Lower leg skin (tissue), 3 donors: ENCODE measurements around the gene PNLIPRP2.

Experiments
- CTCF ChIP-seq, 3 donors: fragments of 450-650 bp; IDR thresholded peaks; one replicate each; pipeline ENCODE4 v1.5.1; 2016; ENCODE audit warnings: antibody characterized with exemption in 3 of 3, mild to moderate bottlenecking in 3 of 3, moderate library complexity in 2 of 3
- POLR2A ChIP-seq, 2 donors: fragments of 450-650 bp; IDR thresholded peaks; one replicate each; pipeline ENCODE4 v1.6.1; 2016 to 2017; ENCODE audit warnings: antibody characterized with exemption in 2 of 2, mild to moderate bottlenecking in 1 of 2, moderate library complexity in 1 of 2

GRCh38 chr10:116659049-116659670, 38.4 kb downstream of the PNLIPRP2 start:
- no peak for TF ChIP-seq CTCF (IDR thresholded peaks at IDR 0.05)
- no peak for TF ChIP-seq POLR2A (IDR thresholded peaks at IDR 0.05)
